Fibroblast of villous mesenchyme (primary cell): ENCODE measurements around the gene SLC39A11. TPM values are rescaled to one million over a fixed set of nuclear protein-coding genes. Genes with fewer than 3 reads are reported as not detected.
"Not testable (repeated sequence)": the region's sequence is repeated elsewhere in the genome, so short reads cannot be mapped to it uniquely, and the experiment has no call there.

Experiments
- DNase-seq: peaks from one replicate; pipeline ENCODE4 v3.0.0-alpha.2; 2010; ENCODE audit warnings: low read depth
- H3K4me3 ChIP-seq: 2 replicates; pipeline ENCODE4 v1.5.1; 2011; ENCODE audit warnings: low read depth, mild to moderate bottlenecking, low read length
- CTCF ChIP-seq: IDR thresholded peaks from 2 replicates; pipeline ENCODE4 v1.5.1; 2012; ENCODE audit warnings: low read depth, mild to moderate bottlenecking, low read length; ENCODE audit not compliant: insufficient read depth
- total RNA-seq: library from RNA; depleted of rRNA; stranded (reverse); fragments of >200 nt; gene quantifications from 2 replicates; pipeline ENCODE4 v1.2.3, GENCODE V29; 2012

The SLC39A11 gene
- total RNA-seq, 1 donor: 16.0 TPM

GRCh38 chr17:72937707-72938106, 154.8 kb downstream of the SLC39A11 start:
- no peak for TF ChIP-seq CTCF

GRCh38 chr17:72937254-72937653, 155.2 kb downstream of the SLC39A11 start:
- DNase-seq, H3K4me3 ChIP-seq: not testable (repeated sequence)

More at GRCh38 chr17:72937707-72938106, 154.8 kb downstream of the SLC39A11 start:
- H3K4me3 ChIP-seq: no peak overlapping the region
- DNase-seq: no peak

- DNase-seq: no peak
- TF ChIP-seq CTCF: no peak
- H3K4me3 ChIP-seq: no peak overlapping the region
Observed at GRCh38 chr17:72935984-72936383, 156.5 kb downstream of the SLC39A11 start.

GRCh38 chr17:72934927-72935326, 157.6 kb downstream of the SLC39A11 start:
- TF ChIP-seq CTCF: no peak
- DNase-seq: no peak

GRCh38 chr17:72931635-72932034, 160.9 kb downstream of the SLC39A11 start:
- H3K4me3 ChIP-seq: no peak overlapping the region
- TF ChIP-seq CTCF: no peak
- no peak for DNase-seq

More at GRCh38 chr17:72934927-72935326, 157.6 kb downstream of the SLC39A11 start:
- no peak overlapping the region for H3K4me3 ChIP-seq

- DNase-seq: no peak
- no peak for TF ChIP-seq CTCF
- no peak overlapping the region for H3K4me3 ChIP-seq
Observed at GRCh38 chr17:72931163-72931562, 161.3 kb downstream of the SLC39A11 start.

- no peak overlapping the region for H3K4me3 ChIP-seq
- no peak for TF ChIP-seq CTCF
- DNase-seq: no peak
Observed at GRCh38 chr17:72930031-72930430, 162.5 kb downstream of the SLC39A11 start.
